ENCODE data around the gene MTERF1.

MTERF1 gene

DNA sequence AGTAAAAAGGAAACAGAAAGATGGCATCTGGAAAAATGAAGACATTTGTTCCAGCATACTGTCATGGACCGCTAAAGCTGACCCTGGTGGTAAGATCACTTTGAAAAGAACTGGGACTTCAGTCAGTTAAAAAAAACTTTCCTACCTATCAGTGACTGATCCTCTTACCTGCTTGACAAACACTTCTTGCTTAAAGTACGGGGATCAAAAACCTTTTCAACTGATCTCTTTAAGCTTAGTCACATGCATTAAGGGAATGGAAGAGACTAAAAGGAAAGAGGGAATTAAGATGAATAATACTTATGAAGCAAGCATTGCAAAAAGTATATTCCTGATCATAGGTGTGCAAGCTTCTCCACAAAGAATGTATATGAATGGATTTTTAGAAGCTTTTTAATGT, 42.1 kb downstream of the MTERF1 start:
- Histone ChIP-seq H3K4me2 (ENCODE audit: low read length) (no peak overlapping the region), H3K14ac (ENCODE audit: low read length) (no peak overlapping the region), H3K79me2 (ENCODE audit: control insufficient read depth, insufficient read depth, low read length, poor library complexity) (no peaks in the 10 kb centered on the region), H3K27me3 (ENCODE audit: insufficient read depth, low read length) (no peaks in the 10 kb centered on the region), H2AK5ac (ENCODE audit: low read length) (no peak overlapping the region), H4K91ac (ENCODE audit: low read depth, low read length) (no peak overlapping the region), H2BK5ac (ENCODE audit: low read depth, low read length, poor library complexity) (no peak overlapping the region), H4K8ac (ENCODE audit: low read depth, low read length) (no peak overlapping the region), H3K23ac (ENCODE audit: low read length) (no peak overlapping the region), H3K9me3 (ENCODE audit: insufficient read depth, low read depth, low read length) (peaks cover 6% of the 10 kb centered on the region), H3K18ac (ENCODE audit: low read length) (no peak overlapping the region), H2AFZ (ENCODE audit: insufficient read depth, low read length, poor library complexity) (no peak overlapping the region), H3K4me3 (ENCODE audit: low read depth, low read length) (no peak overlapping the region), H4K12ac (ENCODE audit: low read depth, low read length) (no peak overlapping the region), H3K4ac (ENCODE audit: low read depth, low read length) (no peak overlapping the region), H2BK120ac (ENCODE audit: insufficient read depth, low read length, poor library complexity) (no peak overlapping the region), H2BK12ac (ENCODE audit: low read length) (no peak overlapping the region), H3K4me1 (ENCODE audit: control insufficient read depth in 1 of 2, insufficient read depth in 2 of 2, low read length in 2 of 2) (no peaks in the 10 kb centered on the region), H3K27ac (ENCODE audit: low read depth, low read length) (no peak overlapping the region), H3K36me3 (ENCODE audit: control insufficient read depth in 1 of 2, insufficient read depth in 2 of 2, low read length in 2 of 2) (no peaks in the 10 kb centered on the region), H3K9ac (ENCODE audit: low read length) (no peak overlapping the region), H3K79me1 (ENCODE audit: low read length) (no peaks in the 10 kb centered on the region)
- DNase-seq, result no peak
- no CpG with 5 or more reads among the region's 2 CpGs for WGBS (ENCODE audit: extremely low coverage, insufficient coverage, insufficient read length)

DNA sequence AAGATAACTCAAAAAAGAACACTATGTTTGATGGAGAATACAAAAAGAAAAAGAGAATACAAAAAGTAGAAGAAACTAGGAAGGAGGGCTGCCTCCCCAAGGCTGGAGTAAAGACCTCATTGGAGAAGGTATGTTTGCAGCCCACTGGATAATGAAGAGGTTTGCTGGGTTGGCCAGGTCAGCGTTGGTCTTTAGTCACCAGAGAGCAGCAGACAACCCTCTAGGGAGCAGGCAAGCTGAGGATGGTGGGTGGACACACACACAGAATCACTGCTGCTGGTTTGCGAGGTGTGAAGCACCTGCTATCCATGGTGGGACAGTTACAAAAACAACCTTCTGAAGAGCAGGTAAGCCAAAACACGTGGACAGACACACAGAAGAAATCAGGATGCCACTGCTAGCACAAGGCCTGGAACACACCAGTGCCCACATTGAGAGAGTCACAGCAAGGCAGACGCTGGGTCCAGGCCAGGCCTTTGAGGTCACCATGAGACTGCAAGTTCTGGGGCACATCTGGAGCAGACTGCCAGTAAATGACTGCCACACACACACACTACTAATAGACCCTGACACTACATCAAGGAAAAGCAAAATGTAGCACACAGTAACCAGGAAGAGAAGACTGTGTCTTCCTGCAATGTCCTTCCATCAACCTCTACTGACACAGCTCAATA, 43.0 kb downstream of the MTERF1 start:
- H3K4ac ChIP-seq (ENCODE audit: low read depth, low read length), result no peak overlapping the region

DNA sequence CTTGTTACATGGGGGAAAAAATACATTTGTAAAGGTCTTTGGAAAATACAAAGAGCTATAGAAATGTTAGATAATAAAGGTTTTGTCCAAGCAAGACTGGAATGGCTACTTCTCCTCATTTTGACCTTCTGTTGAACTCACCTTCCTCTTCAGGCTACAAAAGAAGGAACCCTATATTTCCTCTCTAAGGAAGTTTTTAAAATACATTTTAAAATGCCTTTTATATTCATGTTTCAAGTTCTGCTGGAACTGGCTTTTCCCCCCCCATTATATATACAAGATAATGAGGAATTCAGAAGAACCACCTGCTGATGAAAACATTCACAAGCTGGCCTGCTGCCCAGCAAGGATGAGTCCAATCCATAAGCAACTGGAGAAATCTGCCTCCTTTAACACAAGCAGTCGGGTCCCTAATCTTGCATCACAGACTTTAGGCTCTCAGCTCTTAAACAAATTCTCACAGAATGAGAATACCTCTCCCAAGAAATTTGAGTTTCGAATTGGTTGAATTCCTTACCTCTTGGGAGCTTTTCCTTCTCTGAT, 44.6 kb downstream of the MTERF1 start:
- Histone ChIP-seq H3K27me3 (ENCODE audit: insufficient read depth, low read length) (no peaks in the 10 kb centered on the region), H3K9ac (ENCODE audit: low read length) (no peak overlapping the region), H3K79me2 (ENCODE audit: control insufficient read depth, insufficient read depth, low read length, poor library complexity) (no peaks in the 10 kb centered on the region), H2BK5ac (ENCODE audit: low read depth, low read length, poor library complexity) (no peak overlapping the region), H4K12ac (ENCODE audit: low read depth, low read length) (no peak overlapping the region), H3K4me1 (ENCODE audit: control insufficient read depth in 1 of 2, insufficient read depth in 2 of 2, low read length in 2 of 2) (no peaks in the 10 kb centered on the region), H3K36me3 (ENCODE audit: control insufficient read depth in 1 of 2, insufficient read depth in 2 of 2, low read length in 2 of 2) (no peaks in the 10 kb centered on the region), H4K8ac (ENCODE audit: low read depth, low read length) (no peak overlapping the region), H2BK120ac (ENCODE audit: insufficient read depth, low read length, poor library complexity) (no peak overlapping the region), H3K23ac (ENCODE audit: low read length) (no peak overlapping the region), H2AFZ (ENCODE audit: insufficient read depth, low read length, poor library complexity) (no peak overlapping the region), H3K4me2 (ENCODE audit: low read length) (no peak overlapping the region), H2AK5ac (ENCODE audit: low read length) (no peak overlapping the region), H4K91ac (ENCODE audit: low read depth, low read length) (no peak overlapping the region), H3K4ac (ENCODE audit: low read depth, low read length) (no peak overlapping the region), H3K79me1 (ENCODE audit: low read length) (no peaks in the 10 kb centered on the region), H3K14ac (ENCODE audit: low read length) (no peak overlapping the region), H3K9me3 (ENCODE audit: insufficient read depth, low read depth, low read length) (no peaks in the 10 kb centered on the region), H3K27ac (ENCODE audit: low read depth, low read length) (no peak overlapping the region), H3K18ac (ENCODE audit: low read length) (no peak overlapping the region), H2BK12ac (ENCODE audit: low read length) (no peak overlapping the region), H3K4me3 (ENCODE audit: low read depth, low read length) (no peak overlapping the region)
- WGBS (ENCODE audit: extremely low coverage, insufficient coverage, insufficient read length), result no CpG with 5 or more reads among the region's 2 CpGs
- DNase-seq, result no peak

More for the DNA sequence above, 43.0 kb downstream of the MTERF1 start:
- no peaks in the 10 kb centered on the region for H3K79me1 ChIP-seq (ENCODE audit: low read length)
- no peak overlapping the region for H4K12ac ChIP-seq (ENCODE audit: low read depth, low read length)
- H2BK12ac ChIP-seq (ENCODE audit: low read length), result no peak overlapping the region
- no peak overlapping the region for H4K91ac ChIP-seq (ENCODE audit: low read depth, low read length)
- H3K23ac ChIP-seq (ENCODE audit: low read length), result no peak overlapping the region
- H3K4me2 ChIP-seq (ENCODE audit: low read length), result no peak overlapping the region
- no peak overlapping the region for H3K9ac ChIP-seq (ENCODE audit: low read length)
- no peak overlapping the region for H3K4me3 ChIP-seq (ENCODE audit: low read depth, low read length)
- H3K9me3 ChIP-seq (ENCODE audit: insufficient read depth, low read depth, low read length), result peaks cover 6% of the 10 kb centered on the region
- H2AK5ac ChIP-seq (ENCODE audit: low read length), result no peak overlapping the region
- no CpG with 5 or more reads among the region's 4 CpGs for WGBS (ENCODE audit: extremely low coverage, insufficient coverage, insufficient read length)
- H3K4me1 ChIP-seq (ENCODE audit: control insufficient read depth in 1 of 2, insufficient read depth in 2 of 2, low read length in 2 of 2), result no peaks in the 10 kb centered on the region
- no peak overlapping the region for H3K14ac ChIP-seq (ENCODE audit: low read length)
- H3K18ac ChIP-seq (ENCODE audit: low read length), result no peak overlapping the region
- H2BK5ac ChIP-seq (ENCODE audit: low read depth, low read length, poor library complexity), result no peak overlapping the region
- H3K27me3 ChIP-seq (ENCODE audit: insufficient read depth, low read length), result no peaks in the 10 kb centered on the region
- no peak overlapping the region for H3K27ac ChIP-seq (ENCODE audit: low read depth, low read length)
- H4K8ac ChIP-seq (ENCODE audit: low read depth, low read length), result no peak overlapping the region
- DNase-seq, result no peak
- H2AFZ ChIP-seq (ENCODE audit: insufficient read depth, low read length, poor library complexity), result no peak overlapping the region
- H3K36me3 ChIP-seq (ENCODE audit: control insufficient read depth in 1 of 2, insufficient read depth in 2 of 2, low read length in 2 of 2), result no peaks in the 10 kb centered on the region
- H3K79me2 ChIP-seq (ENCODE audit: control insufficient read depth, insufficient read depth, low read length, poor library complexity), result no peaks in the 10 kb centered on the region
- H2BK120ac ChIP-seq (ENCODE audit: insufficient read depth, low read length, poor library complexity), result no peak overlapping the region

DNA sequence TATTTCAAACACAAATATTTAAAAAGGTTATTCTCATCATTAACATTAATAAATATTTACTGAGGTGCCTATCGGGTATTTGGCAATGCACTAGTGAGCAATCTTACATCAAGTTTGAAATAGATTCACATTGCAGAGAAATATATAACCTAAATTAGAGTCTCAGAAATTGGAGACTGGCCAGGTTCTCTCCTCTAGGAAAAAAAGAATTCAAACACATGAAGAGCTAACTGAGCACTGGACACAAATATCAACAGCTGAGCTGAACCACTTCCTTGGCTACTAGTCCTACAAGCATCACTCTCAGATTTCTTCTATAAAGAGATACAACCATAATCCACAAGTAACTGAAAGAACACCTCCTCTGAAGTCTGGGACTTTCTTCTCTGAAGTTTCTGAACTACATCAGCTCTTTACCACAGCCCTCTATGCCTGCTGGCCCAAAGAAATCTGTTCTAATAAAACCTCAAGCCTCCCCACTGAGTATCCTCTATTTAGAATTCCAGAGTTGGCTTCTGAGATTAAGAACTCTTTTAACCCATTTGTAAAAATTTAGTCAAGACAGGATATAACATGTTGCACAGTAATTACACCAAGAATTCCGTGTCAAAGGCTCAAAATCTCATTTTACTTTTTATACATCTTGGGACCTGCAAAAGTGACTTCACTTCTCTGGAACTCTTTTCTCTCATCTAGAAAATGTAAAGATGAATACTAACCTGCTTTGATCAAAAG, 45.2 kb downstream of the MTERF1 start:
- no peak overlapping the region for H3K9ac ChIP-seq (ENCODE audit: low read length)
- no peaks in the 10 kb centered on the region for H3K36me3 ChIP-seq (ENCODE audit: control insufficient read depth in 1 of 2, insufficient read depth in 2 of 2, low read length in 2 of 2)
- H2AK5ac ChIP-seq (ENCODE audit: low read length), result no peak overlapping the region
- H3K9me3 ChIP-seq (ENCODE audit: insufficient read depth, low read depth, low read length), result no peaks in the 10 kb centered on the region
- no peak overlapping the region for H3K27ac ChIP-seq (ENCODE audit: low read depth, low read length)
- no peaks in the 10 kb centered on the region for H3K4me1 ChIP-seq (ENCODE audit: control insufficient read depth in 1 of 2, insufficient read depth in 2 of 2, low read length in 2 of 2)
- H3K14ac ChIP-seq (ENCODE audit: low read length), result no peak overlapping the region
- H2BK5ac ChIP-seq (ENCODE audit: low read depth, low read length, poor library complexity), result no peak overlapping the region
- no peak overlapping the region for H2AFZ ChIP-seq (ENCODE audit: insufficient read depth, low read length, poor library complexity)
- no peak overlapping the region for H2BK12ac ChIP-seq (ENCODE audit: low read length)
- H3K23ac ChIP-seq (ENCODE audit: low read length), result no peak overlapping the region
- DNase-seq, result no peak
- H2BK120ac ChIP-seq (ENCODE audit: insufficient read depth, low read length, poor library complexity), result no peak overlapping the region
- H3K79me2 ChIP-seq (ENCODE audit: control insufficient read depth, insufficient read depth, low read length, poor library complexity), result no peaks in the 10 kb centered on the region
- H4K8ac ChIP-seq (ENCODE audit: low read depth, low read length), result no peak overlapping the region
- no CpG with 5 or more reads among the region's 2 CpGs for WGBS (ENCODE audit: extremely low coverage, insufficient coverage, insufficient read length)
- H3K4me3 ChIP-seq (ENCODE audit: low read depth, low read length), result no peak overlapping the region
- H4K12ac ChIP-seq (ENCODE audit: low read depth, low read length), result no peak overlapping the region
- H3K18ac ChIP-seq (ENCODE audit: low read length), result no peak overlapping the region
- H4K91ac ChIP-seq (ENCODE audit: low read depth, low read length), result no peak overlapping the region
- H3K4me2 ChIP-seq (ENCODE audit: low read length), result no peak overlapping the region
- no peak overlapping the region for H3K4ac ChIP-seq (ENCODE audit: low read depth, low read length)
- H3K79me1 ChIP-seq (ENCODE audit: low read length), result no peaks in the 10 kb centered on the region
- no peaks in the 10 kb centered on the region for H3K27me3 ChIP-seq (ENCODE audit: insufficient read depth, low read length)
